Measurements from ENCODE around the gene DTX3.

DTX3 gene

GRCh38 chr12:57604454-57604991 lies at the start of gene DTX3 (continued):
- TF ChIP-seq, protein P1, sequence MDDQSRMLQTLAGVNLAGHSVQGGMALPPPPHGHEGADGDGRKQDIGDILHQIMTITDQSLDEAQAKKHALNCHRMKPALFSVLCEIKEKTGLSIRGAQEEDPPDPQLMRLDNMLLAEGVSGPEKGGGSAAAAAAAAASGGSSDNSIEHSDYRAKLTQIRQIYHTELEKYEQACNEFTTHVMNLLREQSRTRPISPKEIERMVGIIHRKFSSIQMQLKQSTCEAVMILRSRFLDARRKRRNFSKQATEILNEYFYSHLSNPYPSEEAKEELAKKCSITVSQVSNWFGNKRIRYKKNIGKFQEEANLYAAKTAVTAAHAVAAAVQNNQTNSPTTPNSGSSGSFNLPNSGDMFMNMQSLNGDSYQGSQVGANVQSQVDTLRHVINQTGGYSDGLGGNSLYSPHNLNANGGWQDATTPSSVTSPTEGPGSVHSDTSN (CRISPR knock-in tag; IDR thresholded peaks at IDR 0.05): no peak
- no peak for TF ChIP-seq ZBTB20 (tag by site-specific recombination; IDR thresholded peaks at IDR 0.05)
- TF ChIP-seq ZNF132 (tag by site-specific recombination; IDR thresholded peaks at IDR 0.05; ENCODE audit: borderline replicate concordance): no peak
- peak; percentile 84 for TF ChIP-seq YY1 (tag by site-specific recombination; IDR thresholded peaks at IDR 0.05)
- 0 out of 2 replicates have a peak, but pooled peaks have one; percentile 46 for TF ChIP-seq EGR2 (tag by site-specific recombination; IDR thresholded peaks at IDR 0.05; ENCODE audit: low read depth)
- TF ChIP-seq, protein P2, sequence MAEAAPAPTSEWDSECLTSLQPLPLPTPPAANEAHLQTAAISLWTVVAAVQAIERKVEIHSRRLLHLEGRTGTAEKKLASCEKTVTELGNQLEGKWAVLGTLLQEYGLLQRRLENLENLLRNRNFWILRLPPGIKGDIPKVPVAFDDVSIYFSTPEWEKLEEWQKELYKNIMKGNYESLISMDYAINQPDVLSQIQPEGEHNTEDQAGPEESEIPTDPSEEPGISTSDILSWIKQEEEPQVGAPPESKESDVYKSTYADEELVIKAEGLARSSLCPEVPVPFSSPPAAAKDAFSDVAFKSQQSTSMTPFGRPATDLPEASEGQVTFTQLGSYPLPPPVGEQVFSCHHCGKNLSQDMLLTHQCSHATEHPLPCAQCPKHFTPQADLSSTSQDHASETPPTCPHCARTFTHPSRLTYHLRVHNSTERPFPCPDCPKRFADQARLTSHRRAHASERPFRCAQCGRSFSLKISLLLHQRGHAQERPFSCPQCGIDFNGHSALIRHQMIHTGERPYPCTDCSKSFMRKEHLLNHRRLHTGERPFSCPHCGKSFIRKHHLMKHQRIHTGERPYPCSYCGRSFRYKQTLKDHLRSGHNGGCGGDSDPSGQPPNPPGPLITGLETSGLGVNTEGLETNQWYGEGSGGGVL (tag by site-specific recombination; IDR thresholded peaks at IDR 0.05): peak; percentile 93
- no peak for TF ChIP-seq ZNF843 (tag by site-specific recombination; IDR thresholded peaks at IDR 0.05)
- TF ChIP-seq ZNF830 (tag by site-specific recombination; IDR thresholded peaks at IDR 0.05; ENCODE audit: low read depth): no peak
- peak; percentile 74; the same call in 1 of the 2 replicates for TF ChIP-seq YY2 (tag by site-specific recombination; IDR thresholded peaks at IDR 0.05)
- no peak for TF ChIP-seq ZBTB48 (tag by site-specific recombination; IDR thresholded peaks at IDR 0.05)
- TF ChIP-seq BCL11B (tag by site-specific recombination; IDR thresholded peaks at IDR 0.05; ENCODE audit: low read depth): no peak
- peak; percentile 86 for TF ChIP-seq ZBTB7A (tag by site-specific recombination; IDR thresholded peaks at IDR 0.05; ENCODE audit: low read depth)
- no peak for TF ChIP-seq ZNF560 (tag by site-specific recombination; IDR thresholded peaks at IDR 0.05; ENCODE audit: borderline replicate concordance)
- TF ChIP-seq, protein P3, sequence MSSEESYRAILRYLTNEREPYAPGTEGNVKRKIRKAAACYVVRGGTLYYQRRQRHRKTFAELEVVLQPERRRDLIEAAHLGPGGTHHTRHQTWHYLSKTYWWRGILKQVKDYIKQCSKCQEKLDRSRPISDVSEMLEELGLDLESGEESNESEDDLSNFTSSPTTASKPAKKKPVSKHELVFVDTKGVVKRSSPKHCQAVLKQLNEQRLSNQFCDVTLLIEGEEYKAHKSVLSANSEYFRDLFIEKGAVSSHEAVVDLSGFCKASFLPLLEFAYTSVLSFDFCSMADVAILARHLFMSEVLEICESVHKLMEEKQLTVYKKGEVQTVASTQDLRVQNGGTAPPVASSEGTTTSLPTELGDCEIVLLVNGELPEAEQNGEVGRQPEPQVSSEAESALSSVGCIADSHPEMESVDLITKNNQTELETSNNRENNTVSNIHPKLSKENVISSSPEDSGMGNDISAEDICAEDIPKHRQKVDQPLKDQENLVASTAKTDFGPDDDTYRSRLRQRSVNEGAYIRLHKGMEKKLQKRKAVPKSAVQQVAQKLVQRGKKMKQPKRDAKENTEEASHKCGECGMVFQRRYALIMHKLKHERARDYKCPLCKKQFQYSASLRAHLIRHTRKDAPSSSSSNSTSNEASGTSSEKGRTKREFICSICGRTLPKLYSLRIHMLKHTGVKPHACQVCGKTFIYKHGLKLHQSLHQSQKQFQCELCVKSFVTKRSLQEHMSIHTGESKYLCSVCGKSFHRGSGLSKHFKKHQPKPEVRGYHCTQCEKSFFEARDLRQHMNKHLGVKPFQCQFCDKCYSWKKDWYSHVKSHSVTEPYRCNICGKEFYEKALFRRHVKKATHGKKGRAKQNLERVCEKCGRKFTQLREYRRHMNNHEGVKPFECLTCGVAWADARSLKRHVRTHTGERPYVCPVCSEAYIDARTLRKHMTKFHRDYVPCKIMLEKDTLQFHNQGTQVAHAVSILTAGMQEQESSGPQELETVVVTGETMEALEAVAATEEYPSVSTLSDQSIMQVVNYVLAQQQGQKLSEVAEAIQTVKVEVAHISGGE (tag by site-specific recombination; conservative IDR thresholded peaks at IDR 0.05; ENCODE audit: low read depth): no peak; the same call in 1 of the 2 replicates
- no peak for TF ChIP-seq ZNF488 (tag by site-specific recombination; IDR thresholded peaks at IDR 0.05)
- TF ChIP-seq, protein P4, sequence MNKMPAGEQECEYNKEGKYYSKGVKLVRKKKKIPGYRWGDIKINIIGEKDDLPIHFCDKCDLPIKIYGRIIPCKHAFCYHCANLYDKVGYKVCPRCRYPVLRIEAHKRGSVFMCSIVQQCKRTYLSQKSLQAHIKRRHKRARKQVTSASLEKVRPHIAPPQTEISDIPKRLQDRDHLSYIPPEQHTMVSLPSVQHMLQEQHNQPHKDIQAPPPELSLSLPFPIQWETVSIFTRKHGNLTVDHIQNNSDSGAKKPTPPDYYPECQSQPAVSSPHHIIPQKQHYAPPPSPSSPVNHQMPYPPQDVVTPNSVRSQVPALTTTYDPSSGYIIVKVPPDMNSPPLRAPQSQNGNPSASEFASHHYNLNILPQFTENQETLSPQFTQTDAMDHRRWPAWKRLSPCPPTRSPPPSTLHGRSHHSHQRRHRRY (tag by site-specific recombination; IDR thresholded peaks at IDR 0.05): no peak
- peak; percentile 25; the same call in 1 of the 2 replicates for TF ChIP-seq SP7 (tag by site-specific recombination; IDR thresholded peaks at IDR 0.05)

DNA sequence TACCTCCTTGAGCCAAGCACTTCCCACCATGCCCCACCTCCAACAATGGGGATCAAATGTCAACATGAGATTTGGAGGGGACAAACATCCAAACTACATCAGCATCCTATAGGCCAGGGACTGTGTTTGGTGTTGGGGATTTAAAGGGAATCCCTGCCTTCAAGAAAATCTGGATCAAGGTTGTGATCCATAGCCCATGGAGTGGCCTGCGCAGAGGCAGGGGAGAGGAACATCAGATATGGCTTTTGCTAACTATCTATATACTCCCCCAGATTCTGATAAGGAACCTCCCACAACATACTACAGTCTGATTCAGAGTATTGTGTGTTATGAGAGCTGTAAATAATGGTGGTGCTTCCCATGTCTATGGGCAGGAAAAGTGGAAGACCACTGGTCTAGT lies 49.7 kb upstream of the DTX3 start:
- TF ChIP-seq ZNF558 (tag by site-specific recombination; IDR thresholded peaks at IDR 0.05): no peak
- TF ChIP-seq ZNF354C (tag by site-specific recombination; IDR thresholded peaks at IDR 0.05; ENCODE audit: borderline replicate concordance, low read depth): no peak
- peak; percentile 60 for TF ChIP-seq ZFHX2 (tag by site-specific recombination; conservative IDR thresholded peaks at IDR 0.05)
- TF ChIP-seq ZNF121 (tag by site-specific recombination; IDR thresholded peaks at IDR 0.05): no peak
- peak; percentile 75 for TF ChIP-seq EGR2 (tag by site-specific recombination; IDR thresholded peaks at IDR 0.05; ENCODE audit: low read depth)
- CTCF ChIA-PET: no interaction called here

More for the DNA sequence above, 49.7 kb upstream of the DTX3 start:
- Histone ChIP-seq H3K27ac (ENCODE audit: extremely low read depth, low read depth, low read length) (no peak overlapping the region), H3K36me3 (ENCODE audit: control insufficient read depth in 2 of 2, insufficient read depth in 1 of 2, low read length in 2 of 2) (no peaks in the 10 kb centered on the region), H3K4me3 (ENCODE audit: low read depth, low read length) (no peak overlapping the region), H3K4me1 (ENCODE audit: control insufficient read depth, insufficient read depth, low read length) (peaks cover 2% of the 10 kb centered on the region; the same call in 1 of the 2 replicates), H3K9me3 (ENCODE audit: control insufficient read depth, insufficient read depth, low read depth, low read length) (no peaks in the 10 kb centered on the region)
- POLR2A ChIA-PET: no interaction called here
